SJCRH30 (cell line): Measurements from ENCODE around the gene LIG3. TPM values are rescaled to one million over a fixed set of nuclear protein-coding genes. Genes with fewer than 3 reads are reported as not detected.
"Not testable (repeated sequence)": the region's sequence is repeated elsewhere in the genome, so short reads cannot be mapped to it uniquely, and the experiment has no call there.

Source experiments
- DNase-seq, 2 experiments: peaks; one replicate each; pipeline ENCODE4 v3.0.0-alpha.2; 2015 to 2020
- H3K27ac ChIP-seq: fragments of 250-450 bp; sonication (Bioruptor Pico); 2 replicates; pipeline ENCODE4 v1.5.1; 2020; ENCODE audit warnings: mild to moderate bottlenecking, moderate library complexity
- H3K27me3 ChIP-seq: fragments of 250-450 bp; sonication (Bioruptor Pico); 2 replicates; pipeline ENCODE4 v1.5.1; 2020; ENCODE audit warnings: mild to moderate bottlenecking, moderate library complexity
- H3K36me3 ChIP-seq: fragments of 250-450 bp; sonication (Bioruptor Pico); 2 replicates; pipeline ENCODE4 v1.5.1; 2020; ENCODE audit warnings: mild to moderate bottlenecking, moderate library complexity
- H3K4me1 ChIP-seq: fragments of 250-450 bp; sonication (Bioruptor Pico); 2 replicates; pipeline ENCODE4 v1.5.1; 2020; ENCODE audit warnings: mild to moderate bottlenecking, moderate library complexity
- H3K4me3 ChIP-seq: fragments of 250-450 bp; sonication (Bioruptor Pico); 2 replicates; pipeline ENCODE4 v1.5.1; 2020; ENCODE audit warnings: mild to moderate bottlenecking, moderate library complexity
- H3K9me3 ChIP-seq: fragments of 250-450 bp; sonication (Bioruptor Pico); replicated peaks from 2 replicates; pipeline ENCODE4 v1.5.1; 2020; ENCODE audit warnings: mild to moderate bottlenecking, moderate library complexity
- total RNA-seq: library from RNA; depleted of rRNA; stranded (reverse); fragments of >200 nt; shearing (Covaris generic); gene quantifications from 2 replicates; pipeline ENCODE4 v1.2.3, GENCODE V29; 2014; rRNA removed

LIG3 gene
- total RNA-seq = 81.6 and 90.6 TPM in 2 replicates

DNA sequence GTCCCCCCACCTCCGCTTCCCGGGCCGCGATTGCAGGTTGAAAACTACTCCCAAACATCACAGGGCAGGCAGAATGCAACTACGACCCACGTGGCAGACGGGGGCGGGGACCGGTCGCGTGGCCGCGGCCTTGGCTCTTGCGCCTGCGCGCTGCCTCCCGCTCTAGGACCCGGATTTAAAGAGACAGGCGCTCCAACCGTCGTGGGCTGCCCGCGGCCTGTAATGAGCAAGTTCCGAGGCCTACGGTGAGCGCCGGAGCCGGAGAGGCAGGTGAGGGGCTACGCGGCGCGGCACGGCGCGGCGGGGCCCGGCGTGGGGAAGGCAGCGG is at the start of gene LIG3:
Gene LIG3 (plus strand): TSS at position 160 of the 328 bp plus-strand sequence. CDS start 2,494 bp downstream, outside the sequence.
- Histone ChIP-seq H3K4me1 (0 out of 2 replicates have a peak, but pooled peaks cover 5% of the 10 kb centered on the region), H3K27me3 (no peaks in the 10 kb centered on the region), H3K36me3 (peaks cover 8% of the 10 kb centered on the region), H3K4me3 (peak within 1 kb of the TSS; percentile 90), H3K27ac (peak within 1 kb of the TSS; percentile 95), H3K9me3 (no peaks in the 10 kb centered on the region)
- peak; percentile 96 for DNase-seq

DNA sequence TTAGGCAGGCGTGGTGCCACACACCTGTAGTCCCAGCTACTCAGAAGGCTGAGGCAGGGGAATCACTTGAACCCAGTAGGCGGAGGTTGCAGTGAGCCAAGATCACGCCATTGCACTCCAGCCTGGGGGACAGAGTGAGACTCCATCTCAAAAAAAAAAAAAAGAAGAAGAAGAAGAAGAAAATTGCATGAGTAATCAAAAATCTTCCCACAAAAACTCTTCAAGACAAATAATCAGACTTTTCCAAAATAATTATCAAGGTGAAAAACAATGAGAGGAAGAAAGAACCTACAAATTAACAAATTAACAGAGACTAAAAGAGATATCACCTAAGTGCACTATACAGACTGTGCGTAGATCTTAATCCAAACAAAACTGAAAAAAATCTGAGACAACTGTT is 29.5 kb upstream of the LIG3 start:
- H3K27ac ChIP-seq, H3K4me3 ChIP-seq, H3K4me1 ChIP-seq, H3K27me3 ChIP-seq, H3K36me3 ChIP-seq, H3K9me3 ChIP-seq, DNase-seq: not testable (repeated sequence)

DNA sequence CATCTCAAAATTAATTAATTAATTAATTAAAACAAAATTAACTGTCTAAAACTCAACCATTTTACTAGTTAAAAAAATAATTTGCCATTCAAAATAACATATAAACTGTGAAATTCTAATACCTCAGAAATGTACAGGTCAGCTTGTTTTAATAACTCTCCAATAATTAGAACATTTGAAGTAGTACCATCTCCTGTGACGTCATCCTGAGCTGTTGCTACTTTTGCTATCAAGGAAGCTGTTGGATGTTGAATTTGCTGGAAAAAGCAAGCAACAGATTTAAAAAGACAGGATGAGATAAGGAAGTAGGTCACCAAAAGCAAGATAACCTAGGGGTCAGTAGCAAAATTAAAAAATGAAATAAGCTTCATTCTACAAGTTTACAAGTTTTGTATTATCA is 21.9 kb upstream of the LIG3 start:
- no peak overlapping the region for H3K27ac ChIP-seq

DNA sequence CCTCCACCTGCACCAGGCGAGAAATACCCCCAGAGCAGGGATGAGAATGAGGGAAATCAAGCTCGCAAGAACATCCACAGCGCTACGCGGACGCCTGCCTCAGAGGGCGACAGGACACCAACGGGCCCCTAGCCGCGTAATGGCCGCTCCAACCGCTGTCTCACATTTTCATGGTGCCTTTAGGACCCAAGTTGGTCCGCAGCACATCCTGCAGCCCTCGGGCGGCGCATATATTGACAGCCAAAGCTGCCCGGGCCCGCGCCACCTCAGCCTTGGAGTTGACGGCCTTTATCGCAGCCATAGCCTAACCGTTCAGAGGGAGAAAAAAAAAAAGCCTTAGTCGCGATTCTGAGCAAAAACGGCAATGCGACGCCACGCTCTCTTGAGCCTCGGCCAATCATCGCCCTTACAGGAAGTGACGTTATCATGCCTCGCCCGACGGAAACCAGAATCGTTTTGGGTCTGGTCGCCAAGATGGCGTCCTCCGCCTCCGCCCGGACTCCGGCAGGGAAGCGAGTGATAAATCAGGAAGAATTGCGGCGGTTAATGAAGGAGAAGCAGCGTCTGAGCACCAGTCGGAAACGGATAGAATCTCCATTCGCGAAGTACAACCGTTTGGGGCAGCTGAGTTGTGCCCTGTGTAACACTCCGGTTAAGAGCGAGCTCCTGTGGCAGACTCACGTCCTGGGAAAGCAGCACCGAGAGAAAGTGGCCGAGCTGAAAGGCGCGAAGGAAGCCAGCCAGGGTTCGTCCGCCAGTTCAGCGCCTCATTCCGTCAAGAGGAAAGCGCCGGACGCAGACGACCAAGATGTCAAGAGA is 19.0 kb upstream of the LIG3 start, which contains the start of the genes CCT6B and ZNF830:
Gene CCT6B (minus strand): TSS at position 368 of the 819 bp plus-strand sequence. CDS start 67 bp downstream, at position 301.
Gene ZNF830 (plus strand): TSS at position 448 of the 819 bp plus-strand sequence. CDS start 27 bp downstream, at position 475.
- DNase-seq = peak; percentile 93 to 97
- peak within 1 kb of the TSS; percentile 96 for H3K4me3 ChIP-seq
- H3K9me3 ChIP-seq = no peaks in the 10 kb centered on the region
- H3K27me3 ChIP-seq = no peaks in the 10 kb centered on the region
- no peaks in the 10 kb centered on the region for H3K4me1 ChIP-seq
- peak within 1 kb of the TSS; percentile 88 for H3K27ac ChIP-seq
- peaks cover 18% of the 10 kb centered on the region for H3K36me3 ChIP-seq

More for the DNA sequence above, 21.9 kb upstream of the LIG3 start:
- no peaks in the 10 kb centered on the region for H3K9me3 ChIP-seq
- H3K4me1 ChIP-seq = no peaks in the 10 kb centered on the region
- H3K36me3 ChIP-seq = peaks cover 3% of the 10 kb centered on the region; the same call in 1 of the 2 replicates
- no peaks in the 10 kb centered on the region for H3K27me3 ChIP-seq
- no peak for DNase-seq
- no peak overlapping the region for H3K4me3 ChIP-seq

DNA sequence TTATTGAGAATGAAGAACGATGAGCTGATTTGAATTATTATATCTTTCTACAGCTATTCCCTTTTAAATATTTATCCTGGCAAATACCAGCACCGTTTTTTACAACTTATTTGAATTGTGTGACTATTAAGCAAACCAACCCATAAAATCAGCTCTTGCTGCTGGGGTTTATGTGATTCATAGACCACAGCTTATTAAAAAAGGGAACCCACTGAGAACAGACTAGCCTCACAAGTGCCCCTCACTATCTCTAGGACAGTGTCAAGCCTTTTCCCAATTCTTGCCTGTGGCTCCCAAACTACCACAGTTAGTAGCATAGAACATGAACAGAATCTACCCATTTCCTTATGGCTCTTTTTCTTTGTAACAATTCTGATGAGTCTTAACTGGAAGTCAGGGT is 6.1 kb upstream of the LIG3 start:
- H3K4me3 ChIP-seq = no peak overlapping the region
- H3K9me3 ChIP-seq = no peaks in the 10 kb centered on the region
- H3K4me1 ChIP-seq = 0 out of 2 replicates have a peak, but pooled peaks cover under 1% of the 10 kb centered on the region
- no peaks in the 10 kb centered on the region for H3K27me3 ChIP-seq
- no peak for DNase-seq
- H3K36me3 ChIP-seq = no peaks in the 10 kb centered on the region
- H3K27ac ChIP-seq = no peak overlapping the region

DNA sequence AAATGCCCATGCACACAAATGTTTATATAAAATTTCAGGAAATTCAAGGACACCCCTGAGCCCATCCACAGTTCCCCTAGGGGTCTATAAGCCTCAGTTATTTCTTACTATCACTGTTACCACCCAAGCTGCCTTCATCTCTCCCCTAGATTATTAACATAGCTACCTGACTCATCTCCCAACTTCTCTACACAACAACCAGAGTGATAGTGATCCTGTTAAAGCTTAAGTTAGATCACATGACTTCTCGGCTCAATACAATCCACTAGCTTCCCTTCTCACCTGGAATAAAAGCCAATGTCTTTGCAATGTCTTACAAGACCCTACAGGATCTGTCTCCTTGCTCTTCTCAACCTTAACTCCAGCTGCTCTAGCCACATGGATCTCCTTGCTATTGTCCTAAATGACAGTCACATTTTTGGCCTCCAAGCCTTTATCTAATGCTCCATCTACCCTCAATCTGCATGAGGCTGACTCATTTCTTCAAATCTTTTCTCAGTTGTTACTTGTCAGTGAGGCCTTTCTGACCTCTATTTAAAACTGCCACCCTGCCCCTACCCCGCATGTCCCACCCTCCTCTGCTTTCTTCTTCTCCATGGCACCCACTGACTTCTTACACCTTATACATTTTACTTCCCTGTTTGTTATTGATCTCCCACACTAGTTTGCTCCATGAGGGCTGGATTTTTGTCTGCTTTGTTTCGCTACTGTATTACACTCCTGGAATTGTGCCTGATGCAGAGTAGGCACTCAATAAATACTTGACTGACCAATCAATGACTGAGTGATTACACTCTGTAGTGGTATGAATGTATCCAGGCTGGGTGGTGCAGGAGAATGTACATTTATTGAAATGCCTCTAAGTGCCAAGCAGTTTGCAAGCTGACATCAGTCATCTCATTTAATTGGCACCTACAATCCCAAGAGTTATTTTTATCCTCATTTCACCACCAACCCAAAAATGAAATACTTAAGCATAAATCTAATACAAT is 5.2 kb upstream of the LIG3 start:
- Histone ChIP-seq H3K27me3 (no peaks in the 10 kb centered on the region), H3K27ac (no peak overlapping the region), H3K4me1 (0 out of 2 replicates have a peak, but pooled peaks cover 3% of the 10 kb centered on the region), H3K4me3 (no peak overlapping the region), H3K9me3 (no peaks in the 10 kb centered on the region), H3K36me3 (no peaks in the 10 kb centered on the region)
- DNase-seq = no peak

DNA sequence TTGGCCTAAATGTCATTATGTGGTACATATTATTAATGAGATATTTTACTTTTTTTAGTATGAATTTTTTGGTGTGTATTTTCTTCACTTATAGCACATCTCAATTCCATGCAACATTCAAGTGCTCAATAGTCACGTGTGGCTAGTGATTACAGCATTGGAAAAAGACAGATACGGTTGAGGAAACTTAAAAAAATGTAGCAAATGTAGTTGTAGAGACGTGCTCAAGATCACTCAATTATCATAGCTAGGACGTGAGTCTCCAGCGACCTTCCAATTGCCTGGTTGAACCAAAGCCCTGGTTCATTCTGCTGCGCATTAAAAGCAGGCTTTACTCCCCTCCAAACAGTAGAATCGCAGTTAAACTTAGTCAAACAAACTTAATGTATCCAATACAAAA is 1.2 kb upstream of the LIG3 start:
- no peaks in the 10 kb centered on the region for H3K27me3 ChIP-seq
- H3K36me3 ChIP-seq = peaks cover 7% of the 10 kb centered on the region
- 0 out of 2 replicates have a peak, but pooled peaks cover 5% of the 10 kb centered on the region for H3K4me1 ChIP-seq
- H3K9me3 ChIP-seq = no peaks in the 10 kb centered on the region
- no peak overlapping the region for H3K27ac ChIP-seq
- peak overlapping the region; percentile 90 for H3K4me3 ChIP-seq
- no peak for DNase-seq

DNA sequence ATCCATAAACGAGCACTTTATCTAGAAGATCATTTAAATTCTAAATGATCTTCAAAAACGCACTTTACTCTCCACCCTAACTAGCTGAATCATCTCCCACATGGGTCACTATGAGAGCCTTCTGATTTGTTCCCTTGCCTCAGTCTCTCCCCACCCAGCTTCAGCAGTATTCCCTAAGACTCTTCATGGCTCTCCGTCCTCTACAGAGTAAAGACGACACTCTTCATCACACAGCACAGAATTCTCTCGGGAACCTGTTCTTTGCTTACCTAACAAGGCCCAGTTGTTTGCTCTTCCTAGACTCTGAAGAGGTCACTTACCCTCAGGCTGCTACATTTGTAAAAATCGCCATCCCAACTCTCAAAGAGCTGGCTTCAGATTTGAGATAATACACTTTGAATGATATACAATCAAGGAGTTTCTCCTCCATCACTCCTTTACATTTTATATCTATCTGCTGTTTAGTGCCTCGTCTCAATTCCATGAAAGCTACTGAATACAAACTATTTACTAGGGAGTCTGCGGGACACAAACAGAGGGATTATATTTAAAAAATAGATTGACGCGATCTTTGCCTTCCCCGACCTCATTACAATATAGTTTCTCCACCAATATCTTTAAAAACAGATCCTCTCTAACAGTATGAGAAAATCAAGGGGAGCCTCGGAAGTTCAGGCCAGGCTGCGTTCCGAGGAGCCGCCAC is 511 bp upstream of the LIG3 start:
- 0 out of 2 replicates have a peak, but pooled peaks cover 5% of the 10 kb centered on the region for H3K4me1 ChIP-seq
- peak in 1 of 2 experiments; percentile 38 for DNase-seq
- peak overlapping the region; percentile 90 for H3K4me3 ChIP-seq
- H3K36me3 ChIP-seq = peaks cover 8% of the 10 kb centered on the region
- H3K27me3 ChIP-seq = no peaks in the 10 kb centered on the region
- H3K9me3 ChIP-seq = no peaks in the 10 kb centered on the region
- H3K27ac ChIP-seq = peak overlapping the region; percentile 95

DNA sequence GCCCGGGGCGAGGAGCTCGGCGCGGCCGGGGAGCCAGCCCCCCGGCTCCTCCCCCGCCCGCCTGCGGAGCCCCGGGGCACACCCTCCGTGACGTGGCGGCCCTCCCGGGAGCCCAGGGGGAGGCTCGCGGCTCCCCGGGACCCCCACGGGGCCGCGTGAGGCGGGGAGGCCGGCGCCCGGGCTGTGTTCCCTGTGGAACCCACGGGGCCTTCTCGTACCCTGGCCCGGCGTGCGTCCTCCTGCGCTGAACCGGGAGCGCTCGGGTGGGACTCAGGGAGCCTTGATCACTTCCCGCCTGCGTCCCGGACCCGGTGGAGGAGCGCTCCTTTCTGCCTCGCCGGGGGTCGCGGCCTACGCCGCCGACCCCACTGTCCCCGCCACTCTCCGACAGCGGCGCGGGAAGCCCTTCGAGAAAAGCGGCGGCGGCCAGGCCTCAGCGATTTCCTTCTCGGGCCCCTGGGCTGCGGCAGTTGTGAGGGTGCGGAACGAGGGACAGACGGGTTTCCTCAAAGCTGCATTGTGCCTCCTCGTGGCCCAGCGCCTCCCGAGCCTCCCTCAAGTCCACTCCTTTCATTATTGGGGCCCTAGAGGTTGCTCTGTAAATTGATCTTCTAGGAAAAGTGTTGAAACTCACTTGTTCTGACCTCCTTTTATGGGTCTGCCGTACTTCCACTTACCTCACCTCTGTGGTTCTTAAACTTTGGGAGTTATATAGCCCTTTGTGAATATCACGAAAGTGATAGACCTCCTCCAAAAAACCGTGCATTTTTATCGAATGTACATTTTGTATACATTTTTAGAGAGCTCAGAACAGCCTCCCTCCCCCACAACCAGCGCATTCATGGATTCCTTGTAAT is 597 bp downstream of the LIG3 start:
- DNase-seq = peak; percentile 78 to 85
- no peaks in the 10 kb centered on the region for H3K9me3 ChIP-seq
- peaks cover 14% of the 10 kb centered on the region for H3K36me3 ChIP-seq
- peak overlapping the region; percentile 90 for H3K4me3 ChIP-seq
- 0 out of 2 replicates have a peak, but pooled peaks cover 5% of the 10 kb centered on the region for H3K4me1 ChIP-seq
- H3K27ac ChIP-seq = peak overlapping the region; percentile 95
- no peaks in the 10 kb centered on the region for H3K27me3 ChIP-seq

DNA sequence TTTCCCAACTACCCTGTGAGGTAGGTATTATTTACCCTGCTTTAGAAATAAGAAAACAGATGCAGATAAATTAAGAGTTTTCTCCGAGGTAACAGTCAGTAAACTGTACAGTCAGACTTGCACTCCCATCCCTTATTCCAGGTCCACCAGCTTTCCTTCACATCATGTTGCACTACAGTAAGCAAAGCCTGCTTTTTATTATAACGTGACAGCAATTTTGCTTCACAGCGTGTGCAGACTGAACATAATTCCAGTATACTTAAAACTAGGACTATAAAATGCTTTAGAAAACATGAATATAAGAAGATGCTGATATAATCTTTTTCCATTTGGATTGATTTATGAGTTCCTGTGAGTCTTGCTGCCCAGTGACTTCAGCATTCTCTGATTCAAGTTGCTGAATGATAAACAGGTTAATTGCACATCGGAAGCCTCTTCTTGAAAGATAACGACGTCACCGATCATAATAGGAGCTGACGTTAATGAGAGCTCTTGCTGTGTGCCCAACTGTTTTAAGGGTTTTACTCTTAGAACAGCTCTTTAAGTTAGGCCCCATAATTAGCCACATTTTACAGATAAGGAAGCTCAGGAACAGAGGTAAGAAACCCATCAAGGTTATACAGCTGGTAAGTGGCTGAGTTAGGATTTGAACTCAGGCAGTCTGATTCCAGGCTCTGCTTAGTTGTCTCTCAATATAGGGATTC is 1.4 kb downstream of the LIG3 start:
- no peak for DNase-seq

DNA sequence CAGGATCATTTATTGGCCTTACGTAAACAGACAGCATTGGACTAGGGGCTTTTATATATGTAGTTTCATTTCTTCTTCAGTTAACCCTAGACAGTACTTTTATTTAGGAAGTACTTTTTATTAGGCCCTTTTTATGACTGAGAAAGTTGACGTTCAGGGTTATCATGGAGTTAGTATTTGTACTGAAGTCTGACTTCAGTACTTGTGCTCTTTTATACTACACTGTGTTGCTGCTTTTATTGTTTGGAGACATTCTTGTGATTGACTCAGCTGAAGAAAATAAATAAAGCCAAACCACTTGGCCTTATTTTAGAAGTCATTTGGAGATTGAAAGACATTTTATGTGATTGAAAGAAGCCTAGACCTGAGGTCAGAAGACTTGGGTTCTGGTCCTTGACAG is 6.9 kb downstream of the LIG3 start:
- Histone ChIP-seq H3K9me3 (no peaks in the 10 kb centered on the region), H3K4me3 (no peak overlapping the region), H3K4me1 (no peaks in the 10 kb centered on the region), H3K36me3 (peaks cover 65% of the 10 kb centered on the region), H3K27ac (no peak overlapping the region), H3K27me3 (no peaks in the 10 kb centered on the region)
- DNase-seq = no peak

More for the DNA sequence above, 1.4 kb downstream of the LIG3 start:
- Histone ChIP-seq H3K4me3 (peak overlapping the region; percentile 90), H3K9me3 (no peaks in the 10 kb centered on the region), H3K27ac (peak overlapping the region; percentile 95), H3K36me3 (peaks cover 21% of the 10 kb centered on the region), H3K4me1 (0 out of 2 replicates have a peak, but pooled peaks cover 5% of the 10 kb centered on the region), H3K27me3 (no peaks in the 10 kb centered on the region)

DNA sequence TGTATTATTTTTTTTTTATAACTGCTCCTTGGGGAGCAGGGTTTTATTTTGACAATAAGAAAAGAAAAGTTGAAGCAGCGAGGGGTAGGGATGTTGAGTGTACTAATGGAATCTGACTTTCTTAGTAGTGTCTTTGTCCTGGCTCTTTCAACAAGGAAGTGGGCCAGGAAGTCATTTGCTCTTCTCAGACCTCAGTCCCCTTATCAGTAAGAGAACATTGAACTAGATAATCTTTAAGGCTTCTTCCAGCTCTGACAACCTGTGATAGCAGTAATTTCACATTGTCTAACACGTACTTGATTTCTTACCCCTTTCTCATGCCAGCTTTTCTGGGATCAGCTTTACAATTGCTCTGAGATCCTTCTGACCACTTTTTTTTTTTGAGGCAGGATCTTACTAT is 8.3 kb downstream of the LIG3 start:
- no peaks in the 10 kb centered on the region for H3K9me3 ChIP-seq
- no peak overlapping the region for H3K4me3 ChIP-seq
- no peak for DNase-seq
- H3K27me3 ChIP-seq = no peaks in the 10 kb centered on the region
- H3K36me3 ChIP-seq = peaks cover 76% of the 10 kb centered on the region
- no peak overlapping the region for H3K27ac ChIP-seq
- H3K4me1 ChIP-seq = no peaks in the 10 kb centered on the region

DNA sequence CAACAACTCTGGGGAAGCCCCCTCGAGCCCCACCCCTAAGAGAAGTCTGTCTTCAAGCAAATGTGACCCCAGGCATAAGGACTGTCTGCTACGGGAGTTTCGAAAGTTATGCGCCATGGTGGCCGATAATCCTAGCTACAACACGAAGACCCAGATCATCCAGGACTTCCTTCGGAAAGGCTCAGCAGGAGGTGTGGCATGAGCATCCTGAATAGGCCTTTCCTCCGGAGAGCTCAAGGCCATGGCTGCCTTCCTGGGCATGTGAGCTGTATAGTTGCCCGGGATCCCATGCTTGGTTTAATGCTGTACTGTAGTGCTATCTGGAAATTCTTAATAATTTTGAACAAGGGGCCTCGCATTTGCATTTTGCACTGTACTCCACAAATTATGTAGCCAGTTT is 9.2 kb downstream of the LIG3 start:
- H3K36me3 ChIP-seq = peaks cover 77% of the 10 kb centered on the region
- no peak overlapping the region for H3K4me3 ChIP-seq
- no peaks in the 10 kb centered on the region for H3K9me3 ChIP-seq
- H3K27ac ChIP-seq = no peak overlapping the region
- DNase-seq = no peak
- no peaks in the 10 kb centered on the region for H3K4me1 ChIP-seq
- H3K27me3 ChIP-seq = no peaks in the 10 kb centered on the region
